GM12874 (cell line): ENCODE results near the gene GTPBP4.

ENCODE experiments used
- CTCF ChIP-seq: IDR thresholded peaks from 2 replicates; pipeline ENCODE4 v1.5.1; 2011; ENCODE audit warnings: low read depth, mild to moderate bottlenecking, control low read depth, low read length, moderate library complexity; ENCODE audit not compliant: insufficient read depth

Gene GTPBP4

GRCh38 chr10:987870-988666, at the start of gene GTPBP4:
Gene GTPBP4 (plus strand): TSS chr10:988434. CDS start chr10:988480, 46 bp downstream.
- TF ChIP-seq CTCF = peak; percentile 27; the same call in 1 of the 2 replicates

GRCh38 chr10:938941-939678, 49.1 kb upstream of the GTPBP4 start:
- no peak for TF ChIP-seq CTCF

GRCh38 chr10:943334-944033, 44.8 kb upstream of the GTPBP4 start:
- TF ChIP-seq CTCF = no peak

- TF ChIP-seq CTCF = no peak
Observed at GRCh38 chr10:944034-944831, 44.0 kb upstream of the GTPBP4 start.

GRCh38 chr10:945778-946177, 42.5 kb upstream of the GTPBP4 start:
- TF ChIP-seq CTCF = no peak

GRCh38 chr10:947051-947450, 41.2 kb upstream of the GTPBP4 start:
- TF ChIP-seq CTCF = no peak
